BLaER1 treated with 17β-estradiol and CSF1 and Interleukin-3, amounts not matched to agents 10 nM and 100 nM (cell line): ENCODE measurements around the gene TBKBP1.

Source experiments
- H3K27ac ChIP-seq, 11 experiments: shearing (Covaris generic); formaldehyde crosslinking; 2 replicates each; pipeline ENCODE4 v1.8.1; 2022
- H3K27me3 ChIP-seq, 11 experiments: shearing (Covaris generic); formaldehyde crosslinking; 2 replicates each; pipeline ENCODE4 v1.8.1; 2022
- H3K36me3 ChIP-seq, 11 experiments: shearing (Covaris generic); formaldehyde crosslinking; 2 replicates each; pipeline ENCODE4 v1.8.1; 2022
- H3K4me1 ChIP-seq, 10 experiments: shearing (Covaris generic); formaldehyde crosslinking; 2 replicates each; pipeline ENCODE4 v1.8.1; 2022
- H3K4me2 ChIP-seq, 11 experiments: shearing (Covaris generic); formaldehyde crosslinking; 2 replicates each; pipeline ENCODE4 v1.8.1; 2022
- H3K4me3 ChIP-seq, 10 experiments: shearing (Covaris generic); formaldehyde crosslinking; 2 replicates each; pipeline ENCODE4 v1.8.1; 2022
- H3K9ac ChIP-seq, 11 experiments: shearing (Covaris generic); formaldehyde crosslinking; 2 replicates each; pipeline ENCODE4 v1.8.1; 2022
- H3K9me3 ChIP-seq, 11 experiments: shearing (Covaris generic); formaldehyde crosslinking; replicated peaks in 1 of 11; 2 replicates each; pipeline ENCODE4 v1.8.1; 2022
- H4K20me1 ChIP-seq, 11 experiments: shearing (Covaris generic); formaldehyde crosslinking; 2 replicates each; pipeline ENCODE4 v1.8.1; 2022
- Cebpa-rat ChIP-seq, 11 experiments: shearing (Covaris generic); IDR thresholded peaks; 2 replicates each; pipeline ENCODE4 v1.8.1; 2022

The TBKBP1 gene

DNA sequence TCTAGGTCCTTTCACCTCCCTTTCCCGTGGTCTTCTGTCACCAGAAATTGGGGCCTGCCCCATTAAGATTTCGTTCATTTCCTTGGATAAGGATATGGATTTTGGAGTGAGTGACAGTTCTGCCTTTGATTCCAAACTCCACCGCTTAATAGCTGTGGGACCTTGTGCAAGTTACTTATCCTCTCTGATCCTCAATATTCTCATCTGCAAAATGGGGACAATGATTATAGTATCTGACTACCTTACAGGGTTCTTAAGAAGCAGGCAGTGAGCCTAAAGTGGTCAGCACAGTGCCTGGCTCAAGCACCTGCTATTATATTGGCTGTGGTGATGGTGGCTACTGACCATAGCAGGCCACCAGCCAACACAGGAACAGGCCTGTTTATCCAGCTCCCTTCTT, 15.6 kb downstream of the TBKBP1 start:
- H3K27me3 ChIP-seq = peaks cover 0 to 19% (median 0%) of the 10 kb centered on the region in 11 experiments; a peak in 5 of 22 replicates
- H3K36me3 ChIP-seq = peaks cover 24 to 45% (median 33%) of the 10 kb centered on the region in 11 experiments
- no peak overlapping the region for H3K4me3 ChIP-seq
- no peaks in the 10 kb centered on the region for H3K9me3 ChIP-seq
- no peak for TF ChIP-seq Cebpa-rat (IDR thresholded peaks at IDR 0.05)
- H3K4me2 ChIP-seq = no peak overlapping the region
- H3K27ac ChIP-seq = no peak overlapping the region
- H4K20me1 ChIP-seq = peaks cover 3 to 85% (median 27%) of the 10 kb centered on the region in 11 experiments; a peak in 15 of 22 replicates
- no peak overlapping the region for H3K9ac ChIP-seq
- H3K4me1 ChIP-seq = peaks cover 64 to 87% (median 83%) of the 10 kb centered on the region in 10 experiments

DNA sequence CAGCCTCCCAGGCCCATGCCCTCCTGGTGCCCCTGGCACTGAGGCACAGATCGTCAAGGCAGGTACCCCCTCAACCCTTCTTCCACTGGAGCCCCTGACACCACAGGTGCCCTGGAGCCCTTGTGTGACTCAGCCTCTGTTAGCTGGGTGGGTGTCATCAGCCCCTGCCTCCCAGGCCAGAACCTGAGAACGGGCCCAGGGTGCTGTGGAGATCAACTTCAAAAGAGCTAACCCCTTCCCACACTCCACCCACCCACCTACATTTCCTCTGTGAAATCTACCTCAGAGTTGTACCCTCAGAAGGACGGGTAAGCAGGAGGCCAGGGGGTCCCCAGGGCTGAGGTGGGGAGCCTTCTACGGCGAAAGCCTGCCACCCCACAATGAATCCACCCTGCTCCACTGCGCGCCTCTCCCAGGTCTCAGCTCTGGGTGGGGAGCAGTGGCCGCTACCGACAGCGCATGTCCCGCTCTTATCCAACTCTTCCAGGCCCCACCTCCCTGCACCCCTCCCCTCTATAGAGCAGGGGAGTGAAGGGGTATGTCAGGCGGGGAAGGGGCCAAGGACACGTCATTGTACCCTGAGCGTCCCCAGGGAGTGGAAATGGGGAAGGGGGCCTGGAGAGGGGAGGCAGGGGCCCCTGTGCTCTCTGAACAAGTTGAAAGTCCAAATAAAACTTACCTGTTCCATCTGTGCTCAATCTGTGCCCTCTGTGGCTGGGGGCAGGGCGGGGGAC, 17.6 kb downstream of the TBKBP1 start:
- H3K27me3 ChIP-seq = peaks cover 0 to 32% (median 0%) of the 10 kb centered on the region in 11 experiments; a peak in 5 of 22 replicates
- H3K27ac ChIP-seq = peak overlapping the region in 5 of 11 experiments; percentile 8 to 59 (median 47); a peak in 11 of 22 replicates
- no peaks in the 10 kb centered on the region for H3K9me3 ChIP-seq
- peaks cover 0 to 90% (median 20%) of the 10 kb centered on the region in 11 experiments; a peak in 14 of 22 replicates for H4K20me1 ChIP-seq
- H3K4me1 ChIP-seq = peaks cover 49 to 87% (median 83%) of the 10 kb centered on the region in 10 experiments
- H3K9ac ChIP-seq = peak overlapping the region in 8 of 11 experiments; percentile 9 to 54 (median 18); a peak in 7 of 22 replicates
- TF ChIP-seq Cebpa-rat (IDR thresholded peaks at IDR 0.05) = no peak
- peaks cover 24 to 37% (median 30%) of the 10 kb centered on the region in 11 experiments for H3K36me3 ChIP-seq
- no peak overlapping the region; a peak in 3 of 20 replicates for H3K4me3 ChIP-seq
- peak overlapping the region; percentile 68 to 92 (median 85) for H3K4me2 ChIP-seq

DNA sequence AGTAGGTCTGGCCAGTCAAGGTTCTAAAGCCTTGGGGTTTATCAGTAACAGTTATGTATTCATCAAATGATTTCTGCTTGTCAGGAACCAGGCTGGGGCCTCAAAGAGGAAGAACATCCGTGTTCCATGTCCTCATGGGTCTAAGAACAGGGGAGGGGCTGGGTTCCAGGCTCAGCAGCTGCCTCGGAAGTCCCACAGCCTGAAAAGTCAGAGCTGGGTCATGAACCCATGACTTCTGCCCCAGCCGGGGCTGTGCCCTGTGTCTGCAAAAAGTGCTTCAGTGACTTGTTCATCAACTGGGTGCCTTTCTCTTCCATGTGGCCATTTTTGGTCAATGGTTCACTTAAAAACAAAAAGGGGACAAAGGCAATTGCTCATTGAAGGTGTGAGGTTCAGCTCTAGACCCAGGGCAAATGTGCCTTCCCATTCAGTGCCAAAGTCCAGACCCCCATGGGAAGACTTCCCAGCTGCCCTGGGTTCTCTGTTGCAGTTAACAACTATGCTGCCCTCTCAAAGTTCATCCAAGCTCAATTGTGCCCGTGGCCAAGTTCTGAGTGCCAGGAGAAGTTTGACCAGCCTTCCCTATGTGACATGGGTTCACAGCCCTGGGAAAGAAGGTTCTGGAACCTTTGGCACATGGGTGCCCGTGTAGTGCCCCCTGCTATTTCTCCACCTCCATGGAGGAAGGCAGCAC, 18.5 kb downstream of the TBKBP1 start:
- peak overlapping the region in 4 of 11 experiments; percentile 22 to 59 (median 49); a peak in 4 of 22 replicates for H3K27ac ChIP-seq
- peaks cover 24 to 37% (median 30%) of the 10 kb centered on the region in 11 experiments for H3K36me3 ChIP-seq
- no peak for TF ChIP-seq Cebpa-rat (IDR thresholded peaks at IDR 0.05)
- peak overlapping the region in 4 of 11 experiments; percentile 13 to 54 (median 39); a peak in 3 of 22 replicates for H3K9ac ChIP-seq
- H4K20me1 ChIP-seq = peaks cover 0 to 89% (median 14%) of the 10 kb centered on the region in 11 experiments; a peak in 10 of 22 replicates
- H3K4me3 ChIP-seq = no peak overlapping the region
- no peaks in the 10 kb centered on the region for H3K9me3 ChIP-seq
- H3K27me3 ChIP-seq = peaks cover 0 to 32% (median 0%) of the 10 kb centered on the region in 11 experiments; a peak in 5 of 22 replicates
- H3K4me1 ChIP-seq = peaks cover 49 to 87% (median 83%) of the 10 kb centered on the region in 10 experiments
- peak overlapping the region; percentile 68 to 92 (median 85) for H3K4me2 ChIP-seq

DNA sequence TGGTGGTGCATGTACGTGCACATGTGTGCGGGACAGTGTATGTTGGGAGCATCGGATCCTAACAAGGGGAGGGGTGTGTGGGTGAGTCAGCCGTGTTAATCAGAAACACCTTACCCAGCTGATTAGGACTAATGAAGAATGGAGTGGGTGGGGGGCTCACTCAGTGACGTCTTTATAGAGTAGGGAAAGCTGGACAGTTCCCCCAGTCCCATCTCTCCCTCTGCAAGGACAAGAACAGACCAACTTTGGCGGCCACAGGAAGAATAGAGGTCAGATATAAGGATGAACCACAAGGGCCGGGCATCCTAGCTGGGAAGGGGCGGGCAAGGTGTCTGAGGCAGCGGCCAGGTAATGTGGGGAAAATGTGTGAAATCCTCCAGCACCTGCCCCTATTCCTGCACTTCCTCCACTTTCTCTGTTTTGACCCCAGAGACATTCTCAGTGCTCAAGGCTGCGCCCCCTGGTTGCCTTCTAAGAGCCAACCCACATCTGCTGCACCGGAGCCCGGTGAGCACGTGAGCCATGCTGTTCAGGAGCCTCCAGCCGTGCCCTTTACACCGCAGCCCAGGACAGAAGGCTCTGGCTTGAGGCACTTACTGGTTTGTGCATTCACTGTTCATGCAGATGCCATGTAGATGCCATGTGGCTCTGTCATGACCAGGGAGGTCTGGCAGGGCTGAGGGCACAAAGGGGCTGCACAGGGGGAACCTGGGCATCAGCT, 20.2 kb downstream of the TBKBP1 start:
- H3K4me2 ChIP-seq = peak overlapping the region in 9 of 11 experiments; percentile 68 to 92 (median 86); a peak in 18 of 22 replicates
- H3K36me3 ChIP-seq = peaks cover 22 to 28% (median 26%) of the 10 kb centered on the region in 11 experiments
- H3K27ac ChIP-seq = no peak overlapping the region
- peaks cover 60 to 95% (median 91%) of the 10 kb centered on the region in 10 experiments for H3K4me1 ChIP-seq
- H3K9ac ChIP-seq = no peak overlapping the region
- peaks cover 0 to 94% (median 14%) of the 10 kb centered on the region in 11 experiments; a peak in 10 of 22 replicates for H4K20me1 ChIP-seq
- TF ChIP-seq Cebpa-rat (IDR thresholded peaks at IDR 0.05) = no peak
- no peaks in the 10 kb centered on the region for H3K9me3 ChIP-seq
- peaks cover 0 to 44% (median 0%) of the 10 kb centered on the region in 11 experiments; a peak in 5 of 22 replicates for H3K27me3 ChIP-seq
- no peak overlapping the region for H3K4me3 ChIP-seq

DNA sequence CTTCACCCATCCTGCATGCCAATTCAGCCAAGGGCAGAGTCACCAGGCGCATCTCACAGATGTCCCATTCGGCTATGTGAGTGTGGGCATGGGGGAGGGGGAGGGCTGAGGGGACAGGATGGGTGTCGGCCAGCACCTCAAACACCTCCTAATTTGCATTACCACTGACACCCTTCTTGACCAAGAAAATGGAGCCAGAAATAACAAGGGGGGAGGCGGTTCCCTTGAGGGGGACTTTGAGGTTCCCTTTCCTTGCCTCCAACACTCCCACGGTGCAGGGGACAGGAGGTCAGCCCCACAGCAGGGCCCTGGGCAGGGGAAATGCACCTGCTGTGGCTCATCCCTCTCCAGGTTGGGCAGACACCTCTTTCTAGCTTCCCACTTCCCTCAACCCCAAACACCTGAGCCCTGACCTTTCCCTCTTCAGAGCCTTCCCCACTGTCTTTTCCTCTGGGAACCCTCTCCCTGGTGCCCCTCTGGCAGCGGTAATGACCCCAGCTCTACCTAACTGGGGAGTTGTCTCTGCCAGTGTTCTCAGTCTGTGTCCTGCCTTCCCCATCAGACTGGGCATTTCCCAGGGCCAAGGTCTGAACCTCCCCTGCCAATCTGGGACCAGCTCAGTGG, 20.9 kb downstream of the TBKBP1 start:
- no peak overlapping the region for H3K9ac ChIP-seq
- H3K4me3 ChIP-seq = no peak overlapping the region
- H3K27me3 ChIP-seq = peaks cover 0 to 48% (median 0%) of the 10 kb centered on the region in 11 experiments; a peak in 6 of 22 replicates
- H3K9me3 ChIP-seq = no peaks in the 10 kb centered on the region
- peaks cover 68 to 100% (median 99%) of the 10 kb centered on the region in 10 experiments for H3K4me1 ChIP-seq
- peaks cover 0 to 98% (median 14%) of the 10 kb centered on the region in 11 experiments; a peak in 11 of 22 replicates for H4K20me1 ChIP-seq
- H3K36me3 ChIP-seq = peaks cover 14 to 21% (median 19%) of the 10 kb centered on the region in 11 experiments
- H3K4me2 ChIP-seq = peak overlapping the region in 9 of 11 experiments; percentile 68 to 92 (median 86); a peak in 17 of 22 replicates
- no peak for TF ChIP-seq Cebpa-rat (IDR thresholded peaks at IDR 0.05)
- no peak overlapping the region for H3K27ac ChIP-seq

DNA sequence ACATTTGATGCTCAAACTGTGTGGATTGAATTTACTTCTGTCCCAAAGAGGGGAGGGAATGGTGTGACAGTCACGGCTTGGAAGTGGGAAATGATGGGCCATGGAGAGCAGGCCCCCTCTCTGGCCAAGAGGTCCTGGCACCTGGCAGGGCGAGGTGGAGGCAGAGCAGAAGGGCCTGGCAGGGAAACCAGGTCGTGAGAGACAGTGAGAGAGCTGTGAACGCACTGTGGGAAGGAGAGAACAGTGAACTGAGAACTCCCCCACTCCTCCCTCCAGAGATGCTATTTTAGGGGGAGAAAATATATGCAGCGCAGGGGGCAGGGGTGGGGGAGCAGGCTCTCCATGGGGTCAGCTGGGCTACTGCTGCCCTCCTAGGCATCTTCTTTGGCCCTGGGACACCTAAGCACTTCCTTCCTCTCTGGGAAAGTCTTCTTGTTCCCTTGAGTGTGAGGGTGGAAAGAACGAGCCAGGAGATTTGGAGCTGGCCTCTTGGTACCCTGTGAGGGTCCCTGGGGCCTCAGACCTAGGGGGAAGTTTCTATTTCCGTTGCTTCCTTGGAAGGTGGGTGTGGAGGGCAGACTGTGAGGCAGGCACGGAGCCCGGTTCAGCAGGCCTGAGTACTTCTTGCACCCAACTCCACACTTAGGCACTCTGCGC, 21.8 kb downstream of the TBKBP1 start:
- Histone ChIP-seq H3K36me3 (peaks cover 5 to 12% (median 10%) of the 10 kb centered on the region in 11 experiments; a peak in 21 of 22 replicates), H3K4me1 (peaks cover 74 to 100% (median 100%) of the 10 kb centered on the region in 10 experiments), H3K27ac (no peak overlapping the region), H3K4me2 (peak overlapping the region in 10 of 11 experiments; percentile 42 to 92 (median 86); a peak in 19 of 22 replicates), H3K27me3 (peaks cover 0 to 57% (median 0%) of the 10 kb centered on the region in 11 experiments; a peak in 7 of 22 replicates), H3K4me3 (no peak overlapping the region), H3K9ac (peak overlapping the region in 2 of 11 experiments; percentile 30 to 42; a peak in 2 of 22 replicates), H3K9me3 (no peaks in the 10 kb centered on the region), H4K20me1 (peaks cover 0 to 98% (median 5%) of the 10 kb centered on the region in 11 experiments; a peak in 11 of 22 replicates)
- TF ChIP-seq Cebpa-rat (IDR thresholded peaks at IDR 0.05) = no peak

DNA sequence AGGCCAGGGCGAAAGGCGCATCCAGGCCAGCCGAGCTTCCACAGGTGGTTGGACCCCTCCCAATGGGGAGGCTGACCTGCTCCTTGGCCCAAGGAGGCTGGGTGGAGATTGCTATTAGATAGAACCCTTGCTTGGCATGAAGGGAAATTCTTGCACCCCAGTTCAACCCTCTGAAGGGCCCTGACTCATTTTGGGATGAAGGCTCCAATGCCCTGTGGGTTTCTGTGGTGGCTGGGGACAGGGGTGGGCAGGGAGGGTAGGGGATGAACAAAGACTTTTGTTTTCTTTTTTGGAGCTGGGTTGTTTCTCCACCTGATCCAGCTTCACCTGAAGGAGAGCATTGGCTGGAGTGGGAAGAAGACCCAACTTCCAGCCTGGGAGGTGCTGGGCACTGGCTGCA, 22.4 kb downstream of the TBKBP1 start:
- Histone ChIP-seq H3K36me3 (peaks cover 0 to 6% (median 4%) of the 10 kb centered on the region in 11 experiments; a peak in 15 of 22 replicates), H4K20me1 (peaks cover 0 to 98% (median 0%) of the 10 kb centered on the region in 11 experiments; a peak in 8 of 22 replicates), H3K9ac (peak overlapping the region in 2 of 11 experiments; percentile 30 to 42; a peak in 1 of 22 replicates), H3K4me3 (no peak overlapping the region), H3K9me3 (no peaks in the 10 kb centered on the region), H3K27ac (no peak overlapping the region), H3K4me1 (peaks cover 74 to 100% (median 100%) of the 10 kb centered on the region in 10 experiments), H3K4me2 (peak overlapping the region in 10 of 11 experiments; percentile 42 to 92 (median 86); a peak in 19 of 22 replicates), H3K27me3 (peaks cover 0 to 62% (median 0%) of the 10 kb centered on the region in 11 experiments; a peak in 7 of 22 replicates)
- TF ChIP-seq Cebpa-rat (IDR thresholded peaks at IDR 0.05) = no peak
